NCI-H1105 (cell line): Measurements from ENCODE around the gene DROSHA.
"Not testable (repeated sequence)": the region's sequence is repeated elsewhere in the genome, so short reads cannot be mapped to it uniquely, and the experiment has no call there.

ENCODE experiments used
- DNase-seq: peaks from one replicate; lab custom pipeline; 2025; lab: John Stamatoyannopoulos, UW

The DROSHA gene

DNA sequence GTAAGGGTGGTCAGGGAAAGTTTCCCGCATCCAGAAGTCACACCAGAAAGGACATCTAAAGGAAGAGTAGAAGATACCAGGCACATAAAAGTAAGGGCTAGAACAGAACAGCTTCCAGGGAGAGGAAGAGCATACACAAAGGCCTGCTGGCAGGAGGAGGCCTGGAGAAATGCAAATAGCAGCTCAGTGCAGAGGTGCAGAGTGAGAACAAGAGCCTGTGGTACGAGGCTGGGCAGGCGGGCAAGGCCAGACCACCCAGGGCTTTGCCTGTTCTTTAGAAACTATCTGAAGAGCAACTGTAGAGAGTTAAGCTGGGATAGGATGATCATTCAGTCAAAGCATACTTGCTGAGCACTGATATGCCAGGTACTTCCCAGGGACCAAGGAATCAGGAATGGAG, 115.3 kb downstream of the DROSHA start:
- DNase-seq = no peak

GRCh38 chr5:31415960-31416359, 115.9 kb downstream of the DROSHA start:
- DNase-seq = no peak

DNA sequence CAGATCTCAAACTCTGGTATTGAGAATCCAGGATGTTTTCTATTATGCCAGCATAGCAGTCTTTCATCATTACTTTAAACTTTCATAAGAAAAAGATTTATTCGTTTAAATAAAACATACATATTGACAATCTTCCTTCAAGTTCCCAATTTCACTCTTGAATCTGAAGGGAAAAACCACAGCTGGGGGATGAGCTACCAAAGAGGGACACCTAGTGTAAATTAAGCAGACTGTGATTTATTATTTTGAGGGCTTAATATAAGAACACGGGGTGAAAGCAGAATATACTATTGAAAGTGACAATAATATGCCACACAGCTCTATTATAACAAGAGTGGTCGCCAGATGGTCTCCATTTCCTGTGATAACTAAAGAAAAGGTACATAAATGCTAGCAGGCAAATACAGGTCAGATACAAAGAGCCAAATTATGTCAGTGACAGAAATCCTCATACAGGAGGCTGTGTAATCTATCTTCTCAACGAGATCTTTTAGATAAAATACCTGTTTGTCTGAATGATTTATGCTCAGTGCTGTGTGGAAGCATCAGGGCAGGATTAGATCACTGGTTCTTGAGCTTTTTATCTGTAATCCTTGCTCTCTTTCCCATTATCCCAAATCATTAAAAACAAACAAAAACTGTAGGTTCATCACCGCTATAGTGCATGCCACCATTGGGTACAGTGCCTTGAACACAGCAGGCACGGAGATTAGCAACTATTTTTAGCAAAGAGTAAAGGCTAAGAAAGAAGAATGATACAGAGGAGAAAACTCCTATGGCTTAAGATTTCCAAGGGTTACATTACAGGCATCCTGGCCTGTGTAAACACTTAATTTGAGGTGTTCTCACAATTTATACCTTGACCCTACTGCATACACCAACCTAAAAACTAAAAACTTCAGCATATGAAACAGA, 116.6 kb downstream of the DROSHA start:
- no peak for DNase-seq

- no peak for DNase-seq
Observed at GRCh38 chr5:31413030-31413812, 118.7 kb downstream of the DROSHA start.

DNA sequence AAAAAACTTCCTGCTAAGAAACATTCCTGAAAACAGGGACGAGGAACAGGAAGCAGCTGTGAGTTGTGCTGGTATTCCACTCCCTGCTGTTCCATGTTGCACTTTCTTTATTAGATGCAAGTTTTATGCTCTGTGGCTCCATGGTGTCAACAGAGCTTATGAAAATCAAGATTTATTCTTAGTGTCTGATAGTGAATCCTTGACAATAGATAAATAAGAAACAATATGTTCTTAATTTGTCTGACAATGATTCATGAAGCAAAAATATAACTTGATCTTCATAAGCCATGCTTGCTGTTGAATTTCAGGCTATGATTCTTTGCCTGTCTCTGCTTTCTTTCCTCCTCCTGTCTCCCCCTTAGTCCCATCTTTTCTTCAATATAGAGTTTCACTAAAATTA, 119.6 kb downstream of the DROSHA start:
- DNase-seq = no peak

- no peak for DNase-seq
Observed at GRCh38 chr5:31410089-31410488, 121.8 kb downstream of the DROSHA start.

- no peak for DNase-seq
Observed at GRCh38 chr5:31408814-31409213, 123.1 kb downstream of the DROSHA start.

GRCh38 chr5:31407921-31408693, 123.8 kb downstream of the DROSHA start:
- no peak for DNase-seq

DNA sequence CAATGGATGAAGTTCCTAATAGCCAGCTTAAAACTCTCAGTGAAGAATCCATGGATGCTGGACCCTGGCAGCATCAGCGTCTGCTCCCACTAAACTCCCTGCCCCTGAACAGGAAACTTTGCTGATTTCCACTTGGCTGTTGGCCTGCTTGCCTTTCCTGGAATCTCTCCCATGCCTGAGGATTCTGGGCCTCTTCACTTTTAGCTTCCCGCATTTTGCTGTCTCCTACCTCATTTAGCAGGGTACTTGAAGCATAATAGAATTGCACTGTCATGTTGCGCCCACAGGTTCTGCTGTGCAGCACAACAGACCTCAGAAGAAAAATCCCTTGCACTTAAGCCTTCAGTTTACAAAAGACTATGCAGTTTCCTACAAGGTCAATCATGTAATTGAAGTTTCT, 127.6 kb downstream of the DROSHA start:
- DNase-seq = no peak

DNA sequence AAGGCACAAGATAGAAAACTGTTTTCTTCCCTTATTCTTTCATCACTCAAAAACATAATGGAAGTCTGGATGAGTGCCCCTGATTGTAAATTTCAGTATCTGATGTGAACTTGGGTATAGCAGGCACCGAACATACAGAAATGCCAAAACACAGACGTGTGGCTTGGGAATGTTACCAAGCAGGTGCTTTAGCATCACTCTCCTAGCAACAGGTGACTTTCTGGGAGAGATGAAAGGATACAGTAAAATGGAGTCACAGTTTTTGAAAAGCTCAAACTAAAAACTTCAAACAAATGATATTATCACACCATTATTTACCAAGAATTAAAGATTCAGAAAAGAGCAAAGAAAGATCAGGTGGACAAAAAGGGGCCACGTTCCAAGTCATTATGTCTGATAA, 130.2 kb downstream of the DROSHA start:
- no peak for DNase-seq

GRCh38 chr5:31397926-31398557, 133.9 kb downstream of the DROSHA start:
- DNase-seq = no peak

- no peak for DNase-seq
Observed at GRCh38 chr5:31396611-31397295, 135.1 kb downstream of the DROSHA start.

DNA sequence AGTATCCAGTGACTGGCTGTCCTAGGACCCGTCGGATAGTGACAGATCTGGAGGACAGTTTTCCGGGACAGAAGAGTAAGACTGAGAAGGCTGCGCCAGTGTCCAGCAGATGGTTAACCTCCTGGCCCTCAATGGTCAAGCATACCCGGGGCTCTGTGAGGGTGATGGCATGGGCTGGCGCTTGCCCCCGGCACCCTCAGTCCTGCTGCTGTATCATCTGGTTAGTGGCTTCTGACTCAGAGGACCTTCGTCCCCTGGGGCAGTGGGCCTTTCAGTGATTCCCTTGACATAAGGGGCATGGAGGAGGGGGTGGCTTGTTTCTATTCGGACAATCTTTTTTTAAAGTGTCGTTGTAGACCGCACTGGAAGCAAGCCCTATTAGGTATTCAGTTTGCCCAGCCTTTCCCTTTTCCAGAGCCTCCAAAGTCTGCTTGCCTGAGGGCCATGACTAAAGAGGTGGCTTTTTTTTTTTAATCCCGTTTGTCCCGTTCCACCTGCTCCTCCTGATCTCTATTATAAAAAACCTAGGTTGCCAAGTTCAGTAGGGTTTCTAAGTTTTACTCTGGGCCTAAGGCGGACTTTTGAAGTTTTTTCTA, 136.3 kb downstream of the DROSHA start:
- not testable (repeated sequence) for DNase-seq

DNA sequence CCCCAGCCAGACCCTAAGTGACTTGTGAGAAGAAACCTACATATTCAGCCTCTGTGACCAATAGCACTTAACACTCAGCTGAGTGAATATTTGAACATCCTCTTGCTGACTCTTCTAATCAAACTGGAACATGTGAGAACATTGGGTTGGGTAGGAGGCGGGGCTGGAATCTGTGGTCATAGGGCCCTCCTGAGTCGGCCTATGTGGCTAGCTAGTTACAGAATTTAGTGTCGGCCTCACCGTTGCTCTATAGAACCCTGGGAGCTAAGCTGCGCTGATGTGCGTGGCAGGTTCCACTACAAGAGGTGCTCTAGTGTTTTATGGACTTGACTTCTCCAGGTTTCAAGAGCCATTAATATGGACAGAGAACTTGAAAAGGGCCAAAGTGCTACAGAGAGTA, 138.8 kb downstream of the DROSHA start:
- no peak for DNase-seq

GRCh38 chr5:31392061-31392460, 139.8 kb downstream of the DROSHA start:
- DNase-seq = no peak

GRCh38 chr5:31390256-31390655, 141.6 kb downstream of the DROSHA start:
- no peak for DNase-seq

DNA sequence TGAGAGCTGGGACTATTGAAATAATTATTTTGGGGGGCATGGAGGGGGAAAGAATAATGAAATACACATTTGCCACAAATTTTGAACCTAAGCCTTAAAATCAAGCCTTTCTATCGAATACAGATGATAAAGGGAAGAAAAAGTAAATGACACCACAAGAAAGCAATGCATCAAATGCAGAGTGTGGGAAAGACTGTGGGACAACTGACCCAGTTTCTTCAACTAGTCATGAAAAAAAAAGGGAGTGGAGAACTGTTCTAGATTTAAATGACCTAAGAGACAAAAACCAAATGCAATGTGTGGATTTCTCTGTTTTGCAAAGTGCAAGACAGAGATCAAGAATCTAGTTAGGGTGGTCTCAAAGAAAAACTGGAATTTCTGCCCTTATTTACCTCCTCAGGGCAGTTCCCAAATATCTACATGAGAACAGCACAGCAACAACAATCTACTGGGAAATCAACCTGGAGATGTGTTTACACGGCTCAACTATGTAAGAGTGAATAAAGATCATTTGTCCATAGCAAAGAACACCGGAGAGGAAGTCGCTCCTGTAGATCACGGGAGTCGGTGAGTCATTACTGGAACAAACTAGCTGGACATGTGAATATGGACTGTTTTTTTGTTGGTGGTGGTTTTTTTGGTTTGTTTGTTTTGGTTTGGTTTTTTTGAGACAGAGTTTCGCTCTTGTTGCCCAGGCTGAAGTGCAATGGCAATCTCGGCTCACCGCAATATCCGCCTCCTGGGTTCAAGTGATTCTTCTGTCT, 145.9 kb downstream of the DROSHA start:
- DNase-seq = no peak

GRCh38 chr5:31383734-31384133, 148.2 kb downstream of the DROSHA start:
- DNase-seq = no peak

DNA sequence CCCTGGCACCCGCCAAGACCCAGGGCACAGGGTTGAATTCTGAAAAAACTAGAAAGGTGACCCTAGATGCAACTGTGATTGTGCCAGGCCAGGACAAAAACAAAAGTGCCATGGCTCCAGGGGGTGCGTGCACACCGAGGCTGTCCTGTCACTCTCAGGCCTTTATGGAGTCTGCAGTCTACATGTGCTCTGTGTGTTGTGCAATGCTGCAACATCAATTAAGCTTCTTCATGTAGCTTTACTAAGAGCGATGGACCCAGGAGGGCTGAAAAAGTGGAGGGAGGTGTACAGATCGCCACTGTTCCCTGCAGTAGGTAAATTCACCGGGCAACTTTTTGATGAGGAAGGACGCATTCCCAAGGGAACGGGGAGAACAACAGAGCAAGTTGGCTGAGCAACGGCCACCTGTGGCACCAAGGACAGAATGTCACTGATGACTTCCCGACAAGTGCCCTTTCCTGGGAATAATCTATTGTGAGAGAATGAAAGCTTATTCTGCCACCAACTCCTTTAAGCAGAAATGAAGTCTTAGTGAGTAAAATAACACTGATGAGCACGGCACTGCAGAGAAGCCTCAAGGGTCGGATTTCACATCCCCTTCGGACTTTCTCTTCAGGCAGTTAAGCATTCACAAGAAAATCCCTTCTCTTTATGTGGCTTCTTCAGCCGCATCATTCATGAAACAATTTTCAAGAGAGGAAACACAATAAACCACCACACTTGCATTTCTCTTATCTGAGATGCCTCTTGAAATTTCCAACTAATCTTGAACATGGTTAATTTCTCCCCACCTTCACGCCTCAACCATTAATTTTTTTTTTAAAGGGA, 149.6 kb downstream of the DROSHA start:
- DNase-seq = no peak
